ENCODE data around the gene LIMK2.
A peak's percentile ranks its signal among the peaks of the same experiment; 100 is the strongest.

Gene LIMK2

GRCh38 chr22:31248138-31248745, 36.1 kb downstream of the LIMK2 start:
- DNase-seq (ENCODE audit: low read depth), result peak; percentile 97
- no peak for TF ChIP-seq CTCF (IDR thresholded peaks at IDR 0.05; ENCODE audit: insufficient read depth, low read depth, low read length, missing control alignments)
- peak overlapping the region; percentile 96 for H3K4me3 ChIP-seq (ENCODE audit: low read length)

GRCh38 chr22:31248965-31249958, 37.2 kb downstream of the LIMK2 start:
- DNase-seq (ENCODE audit: low read depth), result peak; percentile 74
- peak overlapping the region; percentile 96 for H3K4me3 ChIP-seq (ENCODE audit: low read length)
- no peak for TF ChIP-seq CTCF (IDR thresholded peaks at IDR 0.05; ENCODE audit: insufficient read depth, low read depth, low read length, missing control alignments)

GRCh38 chr22:31250740-31251600, 38.9 kb downstream of the LIMK2 start:
- peak overlapping the region; percentile 96 for H3K4me3 ChIP-seq (ENCODE audit: low read length)
- TF ChIP-seq CTCF (IDR thresholded peaks at IDR 0.05; ENCODE audit: insufficient read depth, low read depth, low read length, missing control alignments), result no peak
- peak; percentile 68 for DNase-seq (ENCODE audit: low read depth)

- peak overlapping the region; percentile 23 for H3K4me3 ChIP-seq (ENCODE audit: low read length)
- peak; percentile 100 for DNase-seq (ENCODE audit: low read depth)
- TF ChIP-seq CTCF (IDR thresholded peaks at IDR 0.05; ENCODE audit: insufficient read depth, low read depth, low read length, missing control alignments), result peak; percentile 50
These were observed 41.9 kb downstream of the LIMK2 start for GRCh38 chr22:31253949-31254348.

- DNase-seq (ENCODE audit: low read depth), result no peak
- H3K4me3 ChIP-seq (ENCODE audit: low read length), result no peak overlapping the region
- TF ChIP-seq CTCF (IDR thresholded peaks at IDR 0.05; ENCODE audit: insufficient read depth, low read depth, low read length, missing control alignments), result no peak
These were observed 47.8 kb downstream of the LIMK2 start for GRCh38 chr22:31259798-31260473.

GRCh38 chr22:31260474-31260856, 48.4 kb downstream of the LIMK2 start:
- no peak overlapping the region for H3K4me3 ChIP-seq (ENCODE audit: low read length)
- no peak for DNase-seq (ENCODE audit: low read depth)
- TF ChIP-seq CTCF (IDR thresholded peaks at IDR 0.05; ENCODE audit: insufficient read depth, low read depth, low read length, missing control alignments), result no peak
